ENCODE measurements around the gene MRPL34.

The MRPL34 gene

DNA sequence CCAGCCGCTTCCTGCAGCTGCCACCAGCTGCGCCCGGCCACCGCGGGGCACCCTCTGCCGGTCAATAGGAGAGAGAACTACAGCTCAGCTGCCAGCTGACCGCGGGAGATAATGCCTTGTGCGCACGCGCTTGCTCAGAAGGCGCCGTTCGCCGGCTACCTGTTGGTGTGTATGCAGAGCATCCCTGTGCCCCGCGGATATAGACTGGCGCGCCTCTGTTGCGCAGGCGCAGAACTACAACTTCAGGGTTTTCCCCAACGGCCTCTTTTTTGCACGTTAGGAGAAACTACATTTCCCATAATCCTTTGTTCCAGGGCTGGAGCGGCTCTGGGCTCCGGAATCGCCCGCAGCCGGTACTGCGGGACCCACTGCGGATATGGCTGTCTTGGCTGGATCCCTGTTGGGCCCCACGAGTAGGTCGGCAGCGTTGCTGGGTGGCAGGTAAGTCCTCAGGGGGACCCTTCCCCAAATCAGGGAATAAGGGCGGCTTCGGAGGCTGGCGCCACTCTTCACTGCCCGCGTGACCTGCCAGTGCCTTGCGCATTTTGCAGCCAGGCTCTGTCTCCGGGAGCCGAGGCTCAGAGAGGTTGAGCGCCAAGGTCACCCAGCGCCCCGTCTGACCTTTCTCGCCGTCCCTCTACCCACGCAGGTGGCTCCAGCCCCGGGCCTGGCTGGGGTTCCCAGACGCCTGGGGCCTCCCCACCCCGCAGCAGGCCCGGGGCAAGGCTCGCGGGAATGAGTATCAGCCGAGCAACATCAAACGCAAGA lies at the start of gene MRPL34:
Gene MRPL34 (plus strand): TSS at position 356 of the 768 bp plus-strand sequence. CDS start 21 bp downstream, at position 377.
- H3K4me3 ChIP-seq, result peak within 1 kb of the TSS; percentile 69 to 86 (median 77)
- peaks cover 9 to 13% (median 10%) of the 10 kb centered on the region in 11 experiments; a peak in 21 of 22 replicates for H3K36me3 ChIP-seq
- peaks cover 63 to 74% (median 69%) of the 10 kb centered on the region in 10 experiments for H3K4me1 ChIP-seq
- no peak for TF ChIP-seq Cebpa-rat (IDR thresholded peaks at IDR 0.05)
- peak within 1 kb of the TSS; percentile 73 to 93 (median 89) for H3K27ac ChIP-seq
- H3K9me3 ChIP-seq (replicated peaks in 1 of 11), result no peaks in the 10 kb centered on the region
- peak within 1 kb of the TSS; percentile 83 to 94 (median 88) for H3K9ac ChIP-seq
- H4K20me1 ChIP-seq, result peaks cover 6 to 27% (median 11%) of the 10 kb centered on the region in 11 experiments; a peak in 19 of 22 replicates
- no peaks in the 10 kb centered on the region for H3K27me3 ChIP-seq
- peak within 1 kb of the TSS; percentile 78 to 99 (median 97) for H3K4me2 ChIP-seq

- H4K20me1 ChIP-seq, result no peaks in the 10 kb centered on the region
- H3K9me3 ChIP-seq (replicated peaks in 1 of 11), result no peaks in the 10 kb centered on the region
- H3K27ac ChIP-seq, result no peak overlapping the region
- no peak overlapping the region for H3K4me2 ChIP-seq
- H3K9ac ChIP-seq, result no peak overlapping the region
- peaks cover 0 to 18% (median 12%) of the 10 kb centered on the region in 10 experiments; a peak in 11 of 20 replicates for H3K4me1 ChIP-seq
- H3K36me3 ChIP-seq, result no peaks in the 10 kb centered on the region
- no peak overlapping the region for H3K4me3 ChIP-seq
- H3K27me3 ChIP-seq, result no peaks in the 10 kb centered on the region
- no peak for TF ChIP-seq Cebpa-rat (IDR thresholded peaks at IDR 0.05)
Measured at GRCh38 chr19:17256130-17256529, 49.5 kb upstream of the MRPL34 start.

GRCh38 chr19:17259118-17259780 lies 46.4 kb upstream of the MRPL34 start:
- Histone ChIP-seq H3K9me3 (replicated peaks in 1 of 11) (no peaks in the 10 kb centered on the region), H3K4me2 (no peak overlapping the region), H4K20me1 (no peaks in the 10 kb centered on the region), H3K4me3 (no peak overlapping the region), H3K27me3 (no peaks in the 10 kb centered on the region), H3K27ac (no peak overlapping the region), H3K36me3 (no peaks in the 10 kb centered on the region), H3K4me1 (peaks cover 0 to 28% (median 15%) of the 10 kb centered on the region in 10 experiments; a peak in 14 of 20 replicates), H3K9ac (0 out of 22 replicates have a peak overlapping the region, but pooled peaks of 1 of the 11 experiments have one; percentile 9)
- TF ChIP-seq Cebpa-rat (IDR thresholded peaks at IDR 0.05), result no peak

- H3K9me3 ChIP-seq (replicated peaks in 1 of 11), result no peaks in the 10 kb centered on the region
- H3K4me2 ChIP-seq, result no peak overlapping the region
- no peak overlapping the region for H3K9ac ChIP-seq
- no peaks in the 10 kb centered on the region for H3K27me3 ChIP-seq
- H3K27ac ChIP-seq, result no peak overlapping the region
- no peaks in the 10 kb centered on the region for H4K20me1 ChIP-seq
- H3K4me1 ChIP-seq, result peaks cover 4 to 28% (median 15%) of the 10 kb centered on the region in 10 experiments; a peak in 19 of 20 replicates
- TF ChIP-seq Cebpa-rat (IDR thresholded peaks at IDR 0.05), result no peak
- H3K36me3 ChIP-seq, result no peaks in the 10 kb centered on the region
- H3K4me3 ChIP-seq, result no peak overlapping the region
Measured at GRCh38 chr19:17259934-17260333, 45.7 kb upstream of the MRPL34 start.

GRCh38 chr19:17260842-17261325 lies 44.8 kb upstream of the MRPL34 start:
- no peak overlapping the region for H3K27ac ChIP-seq
- no peak overlapping the region for H3K9ac ChIP-seq
- H3K4me2 ChIP-seq, result peak overlapping the region in 1 of 11 experiments; percentile 7; a peak in 1 of 22 replicates

DNA sequence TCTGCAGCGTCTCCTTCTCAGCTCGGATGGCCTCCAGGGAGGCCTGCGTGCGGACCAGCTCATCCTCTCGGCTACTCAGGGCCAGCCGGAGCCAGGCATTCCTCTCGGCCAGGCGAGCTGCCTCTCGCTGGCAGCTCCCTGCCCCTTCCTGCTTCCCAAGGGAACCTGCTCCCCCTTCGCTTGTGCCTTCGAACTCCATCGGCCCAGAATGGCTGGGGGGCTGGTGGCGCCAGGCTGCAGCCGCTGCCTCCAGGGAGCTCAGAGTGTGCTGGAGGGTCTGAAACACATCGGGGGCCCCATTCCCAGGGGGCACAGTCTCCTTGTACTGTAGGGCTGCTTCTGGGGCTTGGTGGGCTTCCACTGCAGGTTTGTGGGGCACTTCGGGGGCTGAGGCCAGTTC lies 43.1 kb upstream of the MRPL34 start:
- Histone ChIP-seq H3K4me3 (no peak overlapping the region), H3K4me2 (no peak overlapping the region), H3K9me3 (replicated peaks in 1 of 11) (no peaks in the 10 kb centered on the region), H3K27ac (0 out of 22 replicates have a peak overlapping the region, but pooled peaks of 1 of the 11 experiments have one; percentile 7), H3K36me3 (no peaks in the 10 kb centered on the region), H4K20me1 (no peaks in the 10 kb centered on the region), H3K9ac (peak overlapping the region in 3 of 11 experiments; percentile 7 to 33 (median 24); a peak in 3 of 22 replicates), H3K27me3 (no peaks in the 10 kb centered on the region), H3K4me1 (peaks cover 20 to 40% (median 28%) of the 10 kb centered on the region in 10 experiments)
- no peak for TF ChIP-seq Cebpa-rat (IDR thresholded peaks at IDR 0.05)

More at GRCh38 chr19:17260842-17261325, 44.8 kb upstream of the MRPL34 start:
- H3K4me1 ChIP-seq, result peaks cover 12 to 31% (median 19%) of the 10 kb centered on the region in 10 experiments; a peak in 19 of 20 replicates
- no peak overlapping the region for H3K4me3 ChIP-seq
- TF ChIP-seq Cebpa-rat (IDR thresholded peaks at IDR 0.05), result no peak
- H4K20me1 ChIP-seq, result no peaks in the 10 kb centered on the region
- H3K9me3 ChIP-seq (replicated peaks in 1 of 11), result no peaks in the 10 kb centered on the region
- H3K36me3 ChIP-seq, result no peaks in the 10 kb centered on the region
- no peaks in the 10 kb centered on the region for H3K27me3 ChIP-seq

GRCh38 chr19:17263712-17264640 lies 41.7 kb upstream of the MRPL34 start:
- peak overlapping the region in 7 of 11 experiments; percentile 1 to 46 (median 22); a peak in 7 of 22 replicates for H3K27ac ChIP-seq
- H3K4me1 ChIP-seq, result peaks cover 33 to 52% (median 40%) of the 10 kb centered on the region in 10 experiments
- H3K36me3 ChIP-seq, result peaks cover 3 to 5% (median 4%) of the 10 kb centered on the region in 11 experiments; a peak in 19 of 22 replicates
- no peak for TF ChIP-seq Cebpa-rat (IDR thresholded peaks at IDR 0.05)
- H3K9me3 ChIP-seq (replicated peaks in 1 of 11), result no peaks in the 10 kb centered on the region
- H3K4me3 ChIP-seq, result no peak overlapping the region
- H4K20me1 ChIP-seq, result no peaks in the 10 kb centered on the region
- peak overlapping the region in 9 of 11 experiments; percentile 33 to 70 (median 50); a peak in 13 of 22 replicates for H3K4me2 ChIP-seq
- H3K9ac ChIP-seq, result peak overlapping the region in 2 of 11 experiments; percentile 10 to 29; a peak in 3 of 22 replicates
- H3K27me3 ChIP-seq, result no peaks in the 10 kb centered on the region

DNA sequence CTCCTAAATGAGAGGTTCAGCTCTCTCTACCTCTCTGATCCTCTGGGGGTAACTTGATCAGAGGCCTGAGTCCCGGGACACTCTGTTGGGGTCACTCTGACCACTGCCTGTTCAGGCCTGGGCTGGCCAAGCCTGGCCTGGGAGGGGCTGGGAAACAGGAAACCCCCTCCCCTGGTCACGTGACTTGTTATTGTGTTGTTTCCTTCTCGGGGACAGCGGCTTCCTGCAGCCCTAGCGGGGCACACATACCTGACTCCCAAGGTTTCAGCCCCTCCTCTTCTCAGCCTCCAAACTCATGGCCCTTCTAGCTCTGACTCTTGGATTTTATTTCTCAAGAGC lies 41.1 kb upstream of the MRPL34 start, which contains the start of gene USHBP1:
Gene USHBP1 (minus strand): TSS at position 105 of the 339 bp plus-strand sequence. CDS start 446 bp downstream, outside the sequence.
- Histone ChIP-seq H3K4me1 (peaks cover 34 to 54% (median 41%) of the 10 kb centered on the region in 10 experiments), H3K9me3 (replicated peaks in 1 of 11) (no peaks in the 10 kb centered on the region), H3K27me3 (no peaks in the 10 kb centered on the region), H3K9ac (peak within 1 kb of the TSS in 8 of 11 experiments; percentile 4 to 46 (median 31); a peak in 12 of 22 replicates), H3K36me3 (peaks cover 9 to 12% (median 11%) of the 10 kb centered on the region in 11 experiments; a peak in 20 of 22 replicates), H3K27ac (peak within 1 kb of the TSS in 7 of 11 experiments; percentile 6 to 46 (median 32); a peak in 8 of 22 replicates), H4K20me1 (no peaks in the 10 kb centered on the region), H3K4me3 (no peak within 1 kb of the TSS), H3K4me2 (peak within 1 kb of the TSS; percentile 33 to 70 (median 47); a peak in 21 of 22 replicates)
- TF ChIP-seq Cebpa-rat (IDR thresholded peaks at IDR 0.05), result no peak
